Ishikawa (cell line): ENCODE data around the gene MARK3.

Experiments
- CEBPB ChIP-seq: IDR thresholded peaks from 2 replicates; pipeline ENCODE4 v1.6.1; 2012
- CREB1 ChIP-seq: IDR thresholded peaks from 2 replicates; pipeline ENCODE4 v1.6.1; 2012; ENCODE audit warnings: low read depth
- EP300 ChIP-seq: IDR thresholded peaks from 2 replicates; pipeline ENCODE4 v1.6.1; 2012; ENCODE audit warnings: borderline replicate concordance
- FOXM1 ChIP-seq: IDR thresholded peaks from 2 replicates; pipeline ENCODE4 v1.6.1; 2012; ENCODE audit warnings: low read depth, borderline replicate concordance
- NFIC ChIP-seq: IDR thresholded peaks from 2 replicates; pipeline ENCODE4 v1.6.1; 2012
- RAD21 ChIP-seq: IDR thresholded peaks from 2 replicates; pipeline ENCODE4 v1.6.1; 2012; ENCODE audit warnings: low read depth
- TAF1 ChIP-seq: IDR thresholded peaks from 2 replicates; pipeline ENCODE4 v1.6.1; 2012; ENCODE audit warnings: low read depth, mild to moderate bottlenecking
- TEAD4 ChIP-seq: IDR thresholded peaks from 2 replicates; pipeline ENCODE4 v1.6.1; 2012
- YY1 ChIP-seq: IDR thresholded peaks from 2 replicates; pipeline ENCODE4 v1.6.1; 2012; ENCODE audit warnings: low read depth
- TF ChIP-seq, protein P1 (sequence below): IDR thresholded peaks from 2 replicates; pipeline ENCODE4 v1.6.1; 2012
- TF ChIP-seq, protein P2 (sequence below): IDR thresholded peaks from 2 replicates; pipeline ENCODE4 v1.6.1; 2012; ENCODE audit warnings: low read depth, mild to moderate bottlenecking
- TF ChIP-seq, protein P3 (sequence below): IDR thresholded peaks from 2 replicates; pipeline ENCODE4 v1.6.1; 2012

MARK3 gene

DNA sequence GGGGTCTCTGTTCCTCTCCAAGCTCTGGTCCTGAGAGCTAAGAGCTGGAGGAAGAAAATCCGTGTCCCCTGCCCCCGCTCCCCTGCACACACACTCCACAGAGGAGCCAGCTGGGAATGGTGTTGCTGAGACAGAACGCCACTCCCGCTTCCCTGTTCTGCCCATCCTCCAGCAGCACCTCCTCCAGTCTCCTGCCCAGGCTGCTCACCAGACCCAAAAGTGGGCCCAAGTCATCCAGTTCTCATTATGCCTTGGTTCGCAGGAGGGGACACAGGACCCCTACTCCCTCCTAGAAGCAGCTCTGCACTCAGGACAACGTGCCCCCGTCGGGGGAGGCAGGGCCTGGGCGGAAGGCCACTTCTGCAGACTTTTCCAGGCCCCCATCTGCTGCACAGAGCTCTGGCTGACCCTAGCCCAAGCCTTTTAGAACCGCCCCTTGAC, 143.0 kb downstream of the MARK3 start:
- TF ChIP-seq, protein P1, sequence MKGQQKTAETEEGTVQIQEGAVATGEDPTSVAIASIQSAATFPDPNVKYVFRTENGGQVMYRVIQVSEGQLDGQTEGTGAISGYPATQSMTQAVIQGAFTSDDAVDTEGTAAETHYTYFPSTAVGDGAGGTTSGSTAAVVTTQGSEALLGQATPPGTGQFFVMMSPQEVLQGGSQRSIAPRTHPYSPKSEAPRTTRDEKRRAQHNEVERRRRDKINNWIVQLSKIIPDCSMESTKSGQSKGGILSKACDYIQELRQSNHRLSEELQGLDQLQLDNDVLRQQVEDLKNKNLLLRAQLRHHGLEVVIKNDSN: no peak
- TF ChIP-seq, protein P2, sequence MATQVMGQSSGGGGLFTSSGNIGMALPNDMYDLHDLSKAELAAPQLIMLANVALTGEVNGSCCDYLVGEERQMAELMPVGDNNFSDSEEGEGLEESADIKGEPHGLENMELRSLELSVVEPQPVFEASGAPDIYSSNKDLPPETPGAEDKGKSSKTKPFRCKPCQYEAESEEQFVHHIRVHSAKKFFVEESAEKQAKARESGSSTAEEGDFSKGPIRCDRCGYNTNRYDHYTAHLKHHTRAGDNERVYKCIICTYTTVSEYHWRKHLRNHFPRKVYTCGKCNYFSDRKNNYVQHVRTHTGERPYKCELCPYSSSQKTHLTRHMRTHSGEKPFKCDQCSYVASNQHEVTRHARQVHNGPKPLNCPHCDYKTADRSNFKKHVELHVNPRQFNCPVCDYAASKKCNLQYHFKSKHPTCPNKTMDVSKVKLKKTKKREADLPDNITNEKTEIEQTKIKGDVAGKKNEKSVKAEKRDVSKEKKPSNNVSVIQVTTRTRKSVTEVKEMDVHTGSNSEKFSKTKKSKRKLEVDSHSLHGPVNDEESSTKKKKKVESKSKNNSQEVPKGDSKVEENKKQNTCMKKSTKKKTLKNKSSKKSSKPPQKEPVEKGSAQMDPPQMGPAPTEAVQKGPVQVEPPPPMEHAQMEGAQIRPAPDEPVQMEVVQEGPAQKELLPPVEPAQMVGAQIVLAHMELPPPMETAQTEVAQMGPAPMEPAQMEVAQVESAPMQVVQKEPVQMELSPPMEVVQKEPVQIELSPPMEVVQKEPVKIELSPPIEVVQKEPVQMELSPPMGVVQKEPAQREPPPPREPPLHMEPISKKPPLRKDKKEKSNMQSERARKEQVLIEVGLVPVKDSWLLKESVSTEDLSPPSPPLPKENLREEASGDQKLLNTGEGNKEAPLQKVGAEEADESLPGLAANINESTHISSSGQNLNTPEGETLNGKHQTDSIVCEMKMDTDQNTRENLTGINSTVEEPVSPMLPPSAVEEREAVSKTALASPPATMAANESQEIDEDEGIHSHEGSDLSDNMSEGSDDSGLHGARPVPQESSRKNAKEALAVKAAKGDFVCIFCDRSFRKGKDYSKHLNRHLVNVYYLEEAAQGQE: no peak
- TF ChIP-seq YY1 (no peak), CREB1 (no peak), TAF1 (no peak), NFIC (no peak)
- TF ChIP-seq, protein P3, sequence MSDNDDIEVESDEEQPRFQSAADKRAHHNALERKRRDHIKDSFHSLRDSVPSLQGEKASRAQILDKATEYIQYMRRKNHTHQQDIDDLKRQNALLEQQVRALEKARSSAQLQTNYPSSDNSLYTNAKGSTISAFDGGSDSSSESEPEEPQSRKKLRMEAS: no peak

DNA sequence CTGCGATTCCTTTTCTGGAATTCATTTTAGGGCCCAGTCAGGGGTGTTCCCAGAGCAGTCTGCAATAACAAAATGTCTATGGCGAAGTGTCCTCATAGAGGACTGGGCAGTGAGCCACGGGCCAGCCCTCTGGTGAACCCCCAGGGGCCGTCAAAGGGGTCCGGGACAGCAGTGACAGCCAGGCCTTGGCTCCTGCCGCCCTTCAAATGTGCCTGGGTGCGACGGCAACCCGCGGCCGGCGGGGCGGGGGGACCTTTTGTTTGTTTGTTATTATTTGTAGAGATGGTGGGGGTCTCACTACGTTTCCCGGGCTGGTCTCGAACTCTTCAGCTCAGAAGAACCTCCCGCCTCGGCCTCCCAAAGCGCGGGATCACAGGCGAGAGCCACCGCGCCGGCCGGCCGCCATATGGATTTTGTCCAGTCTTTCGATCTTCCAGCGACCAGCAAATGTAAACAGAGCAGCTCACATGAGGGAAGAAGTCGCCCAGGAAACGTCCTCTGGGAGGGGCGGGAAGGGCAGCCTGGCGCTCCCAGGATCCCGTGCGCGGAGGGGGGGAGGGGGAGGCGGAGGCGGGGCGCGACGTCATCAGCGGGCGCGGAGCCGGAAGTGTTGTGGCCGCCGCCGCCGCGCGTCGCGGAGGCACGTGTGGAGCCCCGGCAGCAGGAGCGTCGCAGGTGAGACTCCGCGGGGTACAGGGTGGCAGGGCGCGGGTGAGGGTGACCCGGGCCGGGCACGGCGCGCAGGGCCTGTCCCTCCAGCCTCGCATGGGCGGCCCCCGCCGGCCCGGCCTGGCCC, 143.6 kb downstream of the MARK3 start, which contains the start of gene TRMT61A:
Gene TRMT61A, plus strand, starts transcription at position 610 of the 796 bp plus-strand sequence. CDS start 783 bp downstream, outside the sequence.
- TF ChIP-seq CREB1: peak; percentile 78
- no peak for TF ChIP-seq RAD21
- TF ChIP-seq YY1: peak; percentile 44; the same call in 1 of the 2 replicates
- TF ChIP-seq, protein P1: peak; percentile 69
- 0 out of 2 replicates have a peak, but pooled peaks have one; percentile 49 for TF ChIP-seq TAF1
- no peak for TF ChIP-seq FOXM1
- TF ChIP-seq TEAD4: no peak
- TF ChIP-seq, protein P3: peak; percentile 97

DNA sequence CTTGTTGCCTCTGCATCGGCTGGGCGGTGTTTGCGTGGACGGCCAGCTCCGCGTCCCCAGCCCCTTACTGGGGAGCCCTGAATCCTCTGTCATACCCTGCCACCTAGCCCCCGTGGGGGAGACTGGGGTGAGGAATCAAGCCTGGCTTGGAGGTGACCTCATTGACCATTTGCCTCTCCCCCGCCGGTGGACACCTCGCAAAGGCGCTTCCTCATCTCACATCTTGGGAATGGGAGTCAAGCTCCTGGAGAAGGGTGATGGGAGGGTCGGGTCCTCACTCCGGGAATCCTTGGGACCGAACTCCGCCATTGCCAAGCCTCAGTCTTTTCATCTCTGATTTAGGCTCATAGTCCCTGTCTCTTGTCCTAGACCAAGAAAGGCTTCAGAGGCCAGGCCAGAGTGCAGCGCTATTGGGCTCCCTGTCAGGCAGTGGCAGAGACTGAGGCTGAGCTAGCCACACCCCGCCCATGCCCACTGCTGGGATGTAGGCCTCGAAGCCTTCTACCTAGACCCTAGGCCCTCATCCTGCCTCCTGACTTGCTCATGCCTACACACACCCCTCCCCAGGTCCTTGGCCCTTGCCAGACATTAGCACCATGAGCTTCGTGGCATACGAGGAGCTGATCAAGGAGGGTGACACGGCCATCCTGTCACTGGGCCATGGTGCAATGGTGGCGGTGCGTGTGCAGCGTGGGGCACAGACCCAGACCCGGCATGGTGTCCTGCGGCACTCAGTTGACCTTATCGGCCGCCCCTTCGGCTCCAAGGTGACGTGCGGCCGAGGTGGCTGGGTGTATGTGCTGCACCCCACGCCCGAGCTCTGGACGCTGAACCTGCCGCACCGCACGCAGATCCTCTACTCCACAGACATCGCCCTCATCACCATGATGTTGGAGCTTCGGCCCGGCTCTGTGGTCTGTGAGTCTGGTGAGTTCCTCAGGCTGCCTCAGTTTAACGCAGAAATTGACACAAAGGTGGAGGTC, 144.5 kb downstream of the MARK3 start:
- TF ChIP-seq, protein P1: no peak
- TF ChIP-seq, protein P2: no peak
- TF ChIP-seq FOXM1 (no peak), RAD21 (no peak), NFIC (no peak), CREB1 (no peak), CEBPB (no peak), EP300 (no peak), YY1 (no peak), TAF1 (no peak)

DNA sequence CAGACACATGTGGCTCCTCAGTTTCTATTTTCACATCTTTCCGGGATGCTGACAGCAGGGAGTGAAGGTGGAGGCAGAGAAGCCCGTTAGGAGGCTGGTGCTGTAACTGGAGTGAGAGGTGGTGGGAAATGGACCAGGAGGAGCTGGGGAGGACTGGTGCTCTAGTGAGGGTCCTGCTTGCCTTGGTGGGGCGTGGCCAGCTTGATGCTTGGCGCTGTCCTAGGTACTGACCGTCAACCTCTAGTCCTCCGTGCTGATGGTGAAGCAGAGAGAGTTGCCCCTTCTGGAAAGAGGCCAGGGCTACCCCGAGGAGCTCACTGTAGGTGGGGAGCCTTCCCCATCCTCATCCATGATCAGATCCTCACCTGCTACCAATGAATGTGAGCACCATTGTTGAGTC, 145.2 kb downstream of the MARK3 start:
- TF ChIP-seq, protein P2: peak; percentile 95
- TF ChIP-seq RAD21: no peak
